Measurements from ENCODE around the gene NFIC. TPM values are rescaled to one million over a fixed set of nuclear protein-coding genes. Genes with fewer than 3 reads are reported as not detected.

The NFIC gene
- total RNA-seq, 1 experiment from 2014 or later, result 8.0 TPM

DNA sequence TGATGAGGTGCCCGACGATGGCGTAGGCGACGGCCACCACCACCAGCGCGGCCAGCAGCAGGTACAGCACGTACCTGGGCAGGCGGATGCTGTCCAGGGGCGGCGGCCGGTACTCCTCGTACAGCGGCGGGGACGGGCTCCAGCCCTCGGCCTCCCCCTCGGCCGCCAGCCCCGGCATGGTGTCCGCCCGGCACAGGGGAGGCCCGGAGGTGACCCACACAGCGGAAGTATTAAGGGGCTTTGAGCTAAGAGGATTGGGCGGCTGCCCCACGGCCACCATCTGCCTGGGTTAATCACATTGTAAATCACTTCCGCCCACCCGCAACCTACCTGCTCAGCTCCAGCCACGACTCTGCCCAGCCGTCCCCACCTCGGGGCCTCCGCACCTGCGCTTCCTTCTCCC, 116.8 kb downstream of the NFIC start, which contains the start of gene SMIM44:
Gene SMIM44 (minus strand): TSS at position 216 of the 403 bp plus-strand sequence. CDS start 38 bp downstream, at position 178.
- H3K4me1 ChIP-seq (ENCODE audit: insufficient read depth, low read length), result no peaks in the 10 kb centered on the region
- no peaks in the 10 kb centered on the region for H3K79me1 ChIP-seq (ENCODE audit: insufficient read depth, low read depth, low read length, poor library complexity, severe bottlenecking)
- H3K56ac ChIP-seq (ENCODE audit: insufficient read length, low read depth, low read length), result no peak within 1 kb of the TSS
- H3K14ac ChIP-seq (ENCODE audit: insufficient read depth, low read length), result no peak within 1 kb of the TSS; the same call in 1 of the 2 replicates
- peaks cover 0 to 2% (median 0%) of the 10 kb centered on the region in 3 experiments; a peak in 2 of 7 replicates for H3K36me3 Mint-ChIP-seq (ENCODE audit: insufficient read depth in 1 of 3, low read depth in 3 of 3)
- no peak within 1 kb of the TSS for H3K4me2 ChIP-seq (ENCODE audit: insufficient read depth, insufficient read length, low read length)
- H3K18ac ChIP-seq (ENCODE audit: insufficient read length, low read depth, low read length), result no peak within 1 kb of the TSS
- no peak within 1 kb of the TSS for H2AK5ac ChIP-seq (ENCODE audit: insufficient read length, low read length)
- no peaks in the 10 kb centered on the region; a peak in 1 of 5 replicates for H3K9me3 Mint-ChIP-seq
- H4K8ac ChIP-seq (replicated peaks; ENCODE audit: insufficient read length, low read depth, low read length), result no peak within 1 kb of the TSS
- no peak within 1 kb of the TSS for H2AFZ ChIP-seq (ENCODE audit: low read length)
- no peak for DNase-seq
- peaks cover 5% of the 10 kb centered on the region for H3K27me3 Mint-ChIP-seq (ENCODE audit: low read depth)
- H3K9me3 ChIP-seq (ENCODE audit: control insufficient read depth, low read depth, low read length), result no peaks in the 10 kb centered on the region
- H4K91ac ChIP-seq (ENCODE audit: insufficient read length, low read depth, low read length), result no peak within 1 kb of the TSS
- H3K27ac ChIP-seq (ENCODE audit: insufficient read length, low read depth, low read length), result no peak within 1 kb of the TSS
- no peak within 1 kb of the TSS for H3K9ac ChIP-seq (ENCODE audit: extremely low read depth, insufficient read length, low read length)
- no peak within 1 kb of the TSS for H3K23ac ChIP-seq (ENCODE audit: insufficient read length, low read depth, low read length)
- no peaks in the 10 kb centered on the region for H4K20me1 ChIP-seq (ENCODE audit: control insufficient read depth, insufficient read depth, insufficient read length)
- H2BK20ac ChIP-seq (ENCODE audit: low read depth, low read length, poor library complexity, severe bottlenecking), result no peak within 1 kb of the TSS
- H3K27ac Mint-ChIP-seq, result no peak within 1 kb of the TSS
- no peak within 1 kb of the TSS for H4K5ac ChIP-seq (ENCODE audit: insufficient read length, low read depth, low read length)
- H2BK12ac ChIP-seq (ENCODE audit: insufficient read length, low read depth, low read length), result no peak within 1 kb of the TSS
- H3K4ac ChIP-seq (ENCODE audit: low read depth, low read length), result no peak within 1 kb of the TSS
- peaks cover 5 to 19% of the 10 kb centered on the region in 2 experiments for H3K4me1 Mint-ChIP-seq
- TF ChIP-seq, protein P1, sequence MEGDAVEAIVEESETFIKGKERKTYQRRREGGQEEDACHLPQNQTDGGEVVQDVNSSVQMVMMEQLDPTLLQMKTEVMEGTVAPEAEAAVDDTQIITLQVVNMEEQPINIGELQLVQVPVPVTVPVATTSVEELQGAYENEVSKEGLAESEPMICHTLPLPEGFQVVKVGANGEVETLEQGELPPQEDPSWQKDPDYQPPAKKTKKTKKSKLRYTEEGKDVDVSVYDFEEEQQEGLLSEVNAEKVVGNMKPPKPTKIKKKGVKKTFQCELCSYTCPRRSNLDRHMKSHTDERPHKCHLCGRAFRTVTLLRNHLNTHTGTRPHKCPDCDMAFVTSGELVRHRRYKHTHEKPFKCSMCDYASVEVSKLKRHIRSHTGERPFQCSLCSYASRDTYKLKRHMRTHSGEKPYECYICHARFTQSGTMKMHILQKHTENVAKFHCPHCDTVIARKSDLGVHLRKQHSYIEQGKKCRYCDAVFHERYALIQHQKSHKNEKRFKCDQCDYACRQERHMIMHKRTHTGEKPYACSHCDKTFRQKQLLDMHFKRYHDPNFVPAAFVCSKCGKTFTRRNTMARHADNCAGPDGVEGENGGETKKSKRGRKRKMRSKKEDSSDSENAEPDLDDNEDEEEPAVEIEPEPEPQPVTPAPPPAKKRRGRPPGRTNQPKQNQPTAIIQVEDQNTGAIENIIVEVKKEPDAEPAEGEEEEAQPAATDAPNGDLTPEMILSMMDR (conservative IDR thresholded peaks at IDR 0.05), result no peak
- WGBS (ENCODE audit: extremely low coverage, insufficient read length, low lambda C conversion rate), result no CpG with 5 or more reads among the region's 33 CpGs
- H2BK120ac ChIP-seq (ENCODE audit: low read depth, low read length, poor library complexity, severe bottlenecking), result no peak within 1 kb of the TSS
- H3K79me2 ChIP-seq (ENCODE audit: insufficient read depth, low read length), result no peaks in the 10 kb centered on the region
- peaks cover 2% of the 10 kb centered on the region for H3K23me2 ChIP-seq (ENCODE audit: insufficient read length, low read depth, low read length, poor library complexity, severe bottlenecking)
- H3K27me3 ChIP-seq (ENCODE audit: insufficient read depth, low read length), result no peaks in the 10 kb centered on the region
- no peak within 1 kb of the TSS for H2BK15ac ChIP-seq (ENCODE audit: low read depth, low read length)
- no peak within 1 kb of the TSS for H3K4me3 Mint-ChIP-seq
- no peak within 1 kb of the TSS for H3T11ph ChIP-seq (ENCODE audit: low read length)
- no peak within 1 kb of the TSS for H2BK5ac ChIP-seq (ENCODE audit: insufficient read length, low read length)
